K562 (cell line): ENCODE measurements around the gene U2SURP. TPM values are rescaled to one million over a fixed set of nuclear protein-coding genes. Genes with fewer than 3 reads are reported as not detected.

ENCODE experiments used
- ATAC-seq: fragments of 200-7000 bp; cut with Tn5 transposase; 3 replicates; pipeline ENCODE4 v1.9.1; 2020; ENCODE audit warnings: moderate library complexity
- BruUV-seq: library from RNA; stranded (reverse); fragments of 400-500 nt; replicated peaks from 2 replicates; lab custom pipeline; 2021; lab: Mats Ljungman, UMichigan
- CTCF ChIA-PET: fragments of 300-600 bp; formaldehyde crosslinking; extraction: SDS; loops from one replicate; lab custom pipeline; 2021; ENCODE audit warnings: low intra/inter-chr PET ratio; lab: Yijun Ruan, JAX
- POLR2A ChIA-PET: fragments of 300-600, 350-650 bp; sonication (Branson Sonifier 250); formaldehyde crosslinking; extraction: SDS; loops from one replicate; lab custom pipeline; 2021; ENCODE audit warnings: antibody characterized with exemption, inconsistent platforms; lab: Yijun Ruan, JAX
- DNase-seq, 4 experiments: peaks; one replicate each; pipeline versions ENCODE4 v3.0.0 to v3.0.0-alpha.2; 2011 to 2018; ENCODE audit warnings: low spot score in 3 of 4, mixed read lengths in 3 of 4; ENCODE audit errors: extremely low read depth in 1 of 4
- FAIRE-seq: peaks from 2 replicates; lab custom pipeline; 2011; peaks lifted over from hg19 to GRCh38; lab: Jason Lieb, UNC
- H2AFZ ChIP-seq: 2 replicates; pipeline ENCODE4 v1.6.0; 2011; ENCODE audit warnings: low read depth, low read length, control low read depth, inconsistent platforms
- H3K27ac ChIP-seq: fragments of 200-600 bp; 3 replicates; pipeline ENCODE4 v1.8.0; 2011; ENCODE audit warnings: low read depth, mild to moderate bottlenecking, control low read depth, inconsistent platforms, low read length, moderate library complexity, mixed read lengths; ENCODE audit errors: extremely low read depth
- H3K27me3 ChIP-seq, 2 experiments: fragments of 300-600 bp in 1 of 2; 2 replicates in 1 of 2; 3 replicates in 1 of 2; pipeline versions ENCODE4 v1.6.0 to v1.8.0; 2011; ENCODE audit warnings: inconsistent platforms in 2 of 2, low read length in 2 of 2, mild to moderate bottlenecking in 1 of 2, mixed read lengths in 1 of 2, moderate library complexity in 1 of 2; ENCODE audit not compliant: control insufficient read depth in 2 of 2, insufficient read depth in 2 of 2
- H3K36me3 ChIP-seq: fragments of 300-600 bp; 3 replicates; pipeline ENCODE4 v1.8.0; 2011; ENCODE audit warnings: mild to moderate bottlenecking, low read length, inconsistent platforms; ENCODE audit not compliant: control insufficient read depth, insufficient read depth
- H3K4me1 ChIP-seq, 2 experiments: fragments of 200-600 bp in 1 of 2; replicated peaks in 1 of 2; 2 replicates in 1 of 2; 3 replicates in 1 of 2; pipeline versions ENCODE4 v1.5.1 to v1.8.0; 2011; ENCODE audit warnings: inconsistent platforms in 2 of 2, low read length in 2 of 2, mild to moderate bottlenecking in 1 of 2, mixed read lengths in 1 of 2, moderate library complexity in 1 of 2; ENCODE audit not compliant: control insufficient read depth in 2 of 2, insufficient read depth in 2 of 2
- H3K4me2 ChIP-seq: 2 replicates; pipeline ENCODE4 v1.6.1; 2011; ENCODE audit warnings: low read length, control low read depth, inconsistent platforms, mixed read lengths; ENCODE audit not compliant: insufficient read depth
- H3K4me3 ChIP-seq: fragments of 200-600 bp; sonication (generic), shearing (Covaris generic); 2 replicates; pipeline ENCODE4 v1.5.1; 2016; ENCODE audit warnings: control low read depth, inconsistent platforms
- H3K79me2 ChIP-seq: fragments of 200-600 bp; 3 replicates; pipeline ENCODE4 v1.8.0; 2011; ENCODE audit warnings: low read length, inconsistent platforms; ENCODE audit not compliant: control insufficient read depth, insufficient read depth
- H3K9ac ChIP-seq, 2 experiments: 2 replicates each; pipeline versions ENCODE4 v1.6.0 to v1.6.1; 2011; ENCODE audit warnings: low read depth in 2 of 2, low read length in 2 of 2, control low read depth in 1 of 2, inconsistent platforms in 1 of 2, mild to moderate bottlenecking in 1 of 2, mixed read lengths in 1 of 2; ENCODE audit not compliant: insufficient read depth in 1 of 2
- H3K9me1 ChIP-seq: one replicate; pipeline ENCODE4 v1.6.0; 2011; ENCODE audit warnings: inconsistent platforms, mild to moderate bottlenecking, low read length, moderate library complexity; ENCODE audit not compliant: control insufficient read depth, insufficient read depth
- H3K9me3 ChIP-seq: replicated peaks from 2 replicates; pipeline ENCODE4 v1.5.1; 2011; ENCODE audit warnings: low read depth, low read length, inconsistent platforms; ENCODE audit not compliant: control insufficient read depth, insufficient read depth
- H4K20me1 ChIP-seq: replicated peaks from 2 replicates; pipeline ENCODE4 v1.6.1; 2011; ENCODE audit warnings: low read length, inconsistent platforms, mixed read lengths; ENCODE audit not compliant: control insufficient read depth, insufficient read depth
- BCLAF1 ChIP-seq, 2 experiments: fragments of 450-650 bp in 1 of 2; IDR thresholded peaks; 2 replicates each; pipeline ENCODE4 v1.6.1; 2011 to 2017; ENCODE audit warnings: low read depth in 2 of 2, antibody characterized with exemption in 1 of 2, borderline replicate concordance in 1 of 2, low read length in 1 of 2, mild to moderate bottlenecking in 1 of 2, mixed read lengths in 1 of 2; ENCODE audit not compliant: control insufficient read depth in 1 of 2
- RAD21 ChIP-seq, 2 experiments: fragments of 250-450 bp in 1 of 2; fragments of 450-650 bp in 1 of 2; sonication (Bioruptor Pico) in 1 of 2; formaldehyde crosslinking in 1 of 2; IDR thresholded peaks in 1 of 2; conservative IDR thresholded peaks in 1 of 2; 2 replicates each; pipeline versions ENCODE4 v1.4.0 to v1.8.0; 2020 to 2022; ENCODE audit warnings: mild to moderate bottlenecking in 2 of 2, moderate library complexity in 1 of 2
- SMC3 ChIP-seq: conservative IDR thresholded peaks from 2 replicates; pipeline ENCODE4 v1.6.1; 2011; ENCODE audit warnings: low read depth, low read length, improper control_type of control experiment; ENCODE audit not compliant: insufficient read depth
- STAT5B ChIP-seq: fragments of 250-450 bp; sonication (Bioruptor Pico); IDR thresholded peaks from 2 replicates; pipeline ENCODE4 v1.8.0; 2021; ENCODE audit warnings: mild to moderate bottlenecking, inconsistent platforms
- WGBS: fragments of 100-300 bp; shearing (Covaris generic); methylation state at CpG from one replicate; pipeline ENCODE4 v1.1.6; 2016; ENCODE audit warnings: low coverage, mixed read lengths; ENCODE audit not compliant: insufficient coverage; ENCODE audit errors: missing lambda C conversion rate; 5-methylcytosine and 5-hydroxymethylcytosine counted together
- in situ Hi-C: fragments of 300-500 bp; cut with MboI; formaldehyde crosslinking; loops from 4 replicates; pipeline ENCODE4 v1.15.0; 2018; ENCODE audit warnings: inconsistent platforms, mixed read lengths
- intact Hi-C: fragments of 100-400 bp; cut with micrococcal nuclease; formaldehyde crosslinking; loops from 2 replicates; pipeline ENCODE4 v1.14.2; 2022
- polyA plus RNA-seq, 8 experiments: library from polyadenylated mRNA; depleted of rRNA in 4 of 8; stranded (reverse) in 5 of 8; unstranded in 3 of 8; fragments of >200 nt; fragmentation: Nextera tagmentation in 2 of 8; fragmentation: Illumina TruSeq in 1 of 8; extraction: Ambion mirVana in 2 of 8; extraction: Trizol in 1 of 8; gene quantifications; 2 replicates each; pipeline versions ENCODE4 v1.2.1 to v1.2.3, GENCODE V29; 2011 to 2014; ENCODE audit warnings: inconsistent platforms in 1 of 8, missing spikeins in 1 of 8
- total RNA-seq, 7 experiments: library from RNA; depleted of rRNA in 6 of 7; stranded (reverse); fragments of >200 nt in 6 of 7; fragmentation: Illumina TruSeq in 2 of 7; extraction: Trizol in 2 of 7; gene quantifications; 2 replicates each; pipeline versions ENCODE4 v1.2.1 to v1.2.3, GENCODE V29; 2011 to 2021; ENCODE audit warnings: low replicate concordance in 1 of 7
- TF ChIP-seq, protein P1 (sequence below), 3 experiments: IDR thresholded peaks in 2 of 3; conservative IDR thresholded peaks in 1 of 3; 2 replicates each; pipeline ENCODE4 v1.5.1; 2011 to 2012; ENCODE audit warnings: low read length in 3 of 3, mild to moderate bottlenecking in 3 of 3, control low read depth in 2 of 3, improper control_type of control experiment in 1 of 3, inconsistent platforms in 1 of 3, low read depth in 1 of 3, mixed read lengths in 1 of 3, moderate library complexity in 1 of 3; ENCODE audit not compliant: insufficient read depth in 2 of 3

U2SURP gene
- total and polyA plus RNA-seq, 9 of the 15 experiments (the other 6 are each of a cell fraction or from before 2014, with no cell fraction given) = 128 to 322 (median 191) TPM

DNA sequence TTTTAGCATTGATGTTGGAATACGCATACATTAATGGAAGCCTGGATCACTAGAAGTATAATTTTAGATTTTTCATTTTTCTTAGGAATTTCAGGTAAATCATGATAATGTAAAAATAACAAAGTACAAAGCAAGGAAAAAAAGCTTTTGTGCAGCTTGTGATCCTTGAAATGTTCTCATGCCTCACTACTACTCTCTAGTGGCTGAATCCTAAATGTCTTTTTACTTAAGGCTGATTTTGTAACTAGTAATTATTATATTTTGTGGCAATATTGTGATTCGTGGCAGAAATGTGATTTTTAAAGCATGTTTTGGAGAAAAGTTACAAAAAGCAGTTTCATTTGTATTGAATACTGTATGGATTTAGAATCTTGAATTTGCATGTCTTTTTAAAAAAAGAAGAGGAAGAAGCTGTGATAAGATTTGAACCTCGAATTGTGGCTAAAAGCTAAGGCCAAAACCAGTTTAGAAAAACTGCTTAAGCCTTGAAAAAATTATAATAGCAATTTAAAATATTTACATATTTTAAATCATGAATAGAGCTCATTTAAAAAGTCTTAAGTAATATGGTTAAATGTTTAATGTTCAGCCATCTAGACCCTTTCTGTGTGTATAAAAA is 39.0 kb downstream of the U2SURP start:
- peaks cover 90% of the 10 kb centered on the region for H3K36me3 ChIP-seq
- DNase-seq (peak in 2 of 4 experiments; percentile 24 to 36), FAIRE-seq (peak; percentile 51), ATAC-seq (peak; percentile 65)
- no peaks in the 10 kb centered on the region for H3K27me3 ChIP-seq
- H3K9me3 ChIP-seq = no peaks in the 10 kb centered on the region
- no peaks in the 10 kb centered on the region for H3K9me1 ChIP-seq
- BruUV-seq = no TSS peak
- POLR2A ChIA-PET = interaction anchor here (0.9 kb wide), 1 partner anchor 9 kb away, joined by 6 read pairs; no protein-coding TSS in a partner anchor
- H3K4me3 ChIP-seq = no peak overlapping the region
- no peaks in the 10 kb centered on the region for H4K20me1 ChIP-seq
- CTCF ChIA-PET = interaction anchor here (0.6 to 0.7 kb wide), 2 partner anchors 60 to 723 kb away, joined by 3 to 4 read pairs; no protein-coding TSS in a partner anchor
- in situ Hi-C loops = no loop called here
- no peaks in the 10 kb centered on the region for H3K4me1 ChIP-seq
- H3K9ac ChIP-seq = no peak overlapping the region
- no peak overlapping the region for H2AFZ ChIP-seq
- H3K27ac ChIP-seq = no peak overlapping the region
- H3K79me2 ChIP-seq = peaks cover 36% of the 10 kb centered on the region
- intact Hi-C loops = no loop called here
- 69% methylated on average over 3 of the region's 3 CpGs for WGBS
- no peak overlapping the region for H3K4me2 ChIP-seq
- TF ChIP-seq, protein P1, sequence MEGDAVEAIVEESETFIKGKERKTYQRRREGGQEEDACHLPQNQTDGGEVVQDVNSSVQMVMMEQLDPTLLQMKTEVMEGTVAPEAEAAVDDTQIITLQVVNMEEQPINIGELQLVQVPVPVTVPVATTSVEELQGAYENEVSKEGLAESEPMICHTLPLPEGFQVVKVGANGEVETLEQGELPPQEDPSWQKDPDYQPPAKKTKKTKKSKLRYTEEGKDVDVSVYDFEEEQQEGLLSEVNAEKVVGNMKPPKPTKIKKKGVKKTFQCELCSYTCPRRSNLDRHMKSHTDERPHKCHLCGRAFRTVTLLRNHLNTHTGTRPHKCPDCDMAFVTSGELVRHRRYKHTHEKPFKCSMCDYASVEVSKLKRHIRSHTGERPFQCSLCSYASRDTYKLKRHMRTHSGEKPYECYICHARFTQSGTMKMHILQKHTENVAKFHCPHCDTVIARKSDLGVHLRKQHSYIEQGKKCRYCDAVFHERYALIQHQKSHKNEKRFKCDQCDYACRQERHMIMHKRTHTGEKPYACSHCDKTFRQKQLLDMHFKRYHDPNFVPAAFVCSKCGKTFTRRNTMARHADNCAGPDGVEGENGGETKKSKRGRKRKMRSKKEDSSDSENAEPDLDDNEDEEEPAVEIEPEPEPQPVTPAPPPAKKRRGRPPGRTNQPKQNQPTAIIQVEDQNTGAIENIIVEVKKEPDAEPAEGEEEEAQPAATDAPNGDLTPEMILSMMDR (IDR thresholded peaks at IDR 0.05 in 2 of 3, conservative IDR thresholded peaks at IDR 0.05 in 1 of 3; ENCODE audit: insufficient read depth in 2 of 3, low read depth in 1 of 3, low read length in 3 of 3) = peak; percentile 18 to 57 (median 42); a peak in 4 of 6 replicates
- TF ChIP-seq STAT5B (CRISPR knock-in tag) (no peak), BCLAF1 (IDR thresholded peaks at IDR 0.05; ENCODE audit: borderline replicate concordance in 1 of 2, control insufficient read depth in 1 of 2, low read depth in 2 of 2, low read length in 1 of 2) (no peak), SMC3 (0 out of 2 replicates have a peak, but pooled peaks have one; percentile 28), RAD21 (CRISPR knock-in tag; conservative IDR thresholded peaks at IDR 0.05 in 1 of 2, IDR thresholded peaks at IDR 0.05 in 1 of 2) (peak; percentile 39)
